ENCODE results near the gene AKT1.

DNA sequence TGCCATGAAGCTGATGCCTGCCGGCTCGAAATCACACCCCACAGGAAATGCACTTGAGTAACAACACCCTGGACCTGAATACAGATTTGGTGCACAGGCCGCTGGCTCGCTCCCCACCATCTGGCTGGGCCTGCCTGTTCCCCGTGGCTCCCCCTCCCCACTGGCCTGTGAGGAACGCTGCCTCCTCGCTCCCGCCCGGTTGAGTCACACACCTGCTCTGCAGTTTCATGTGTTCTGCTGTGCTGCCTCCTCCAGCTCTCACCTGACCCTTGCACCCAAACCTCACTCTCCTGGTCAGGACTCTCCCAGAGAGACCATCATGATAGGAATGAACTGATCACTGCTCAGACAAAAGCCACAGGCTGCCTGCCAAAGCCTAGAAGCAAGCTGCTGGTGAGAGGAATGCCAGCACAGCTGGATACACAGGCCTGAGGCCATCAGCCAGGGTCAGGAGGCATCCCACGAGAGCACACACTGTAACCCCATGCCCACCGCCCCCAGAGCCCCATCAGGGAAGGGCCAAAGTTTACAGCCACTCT lies 46.4 kb downstream of the AKT1 start:
- TF ChIP-seq SUZ12 (IDR thresholded peaks at IDR 0.05; ENCODE audit: low read depth, low read length) (no peak), ZNF652 (CRISPR knock-in tag; IDR thresholded peaks at IDR 0.05; ENCODE audit: borderline replicate concordance, low read depth) (no peak), FOXK1 (CRISPR knock-in tag; IDR thresholded peaks at IDR 0.05; ENCODE audit: borderline replicate concordance, low read depth) (no peak)
